ENCODE measurements around the gene NAT8L.
"Not testable (repeated sequence)": the region's sequence is repeated elsewhere in the genome, so short reads cannot be mapped to it uniquely, and the experiment has no call there.

Gene NAT8L

GRCh38 chr4:2024683-2025082, 34.4 kb upstream of the NAT8L start:
- no peaks in the 10 kb centered on the region for H3K79me2 ChIP-seq (ENCODE audit: control insufficient read depth, insufficient read depth, low read length)
- no peak overlapping the region for H4K8ac ChIP-seq (ENCODE audit: low read depth, low read length)
- H4K5ac ChIP-seq (ENCODE audit: low read length) = no peak overlapping the region
- H3K27ac ChIP-seq (ENCODE audit: low read depth, low read length) = no peak overlapping the region
- no peak overlapping the region for H3K9ac ChIP-seq (ENCODE audit: low read length)
- no peak overlapping the region for H3K4me2 ChIP-seq (ENCODE audit: low read length)
- no peak overlapping the region for H3K56ac ChIP-seq (ENCODE audit: low read length)
- no peaks in the 10 kb centered on the region for H3K79me1 ChIP-seq (ENCODE audit: low read length)
- no peak overlapping the region for H3K4me3 ChIP-seq (ENCODE audit: low read length)
- no peak overlapping the region for H2BK5ac ChIP-seq (ENCODE audit: low read length)
- no peaks in the 10 kb centered on the region for H3K27me3 ChIP-seq (ENCODE audit: insufficient read depth, low read length, poor library complexity)
- no peaks in the 10 kb centered on the region for H3K36me3 ChIP-seq (ENCODE audit: control insufficient read depth, insufficient read depth, low read length)
- H3K23ac ChIP-seq (ENCODE audit: low read length) = no peak overlapping the region
- H3K4ac ChIP-seq (ENCODE audit: low read depth, low read length) = no peak overlapping the region
- H2BK15ac ChIP-seq (replicated peaks; ENCODE audit: low read depth) = no peak overlapping the region
- no peak for DNase-seq
- H3K4me1 ChIP-seq (ENCODE audit: control insufficient read depth, low read depth, low read length) = peaks cover 2% of the 10 kb centered on the region
- H3K18ac ChIP-seq (ENCODE audit: low read length) = no peak overlapping the region
- no peak overlapping the region for H2AK5ac ChIP-seq (ENCODE audit: low read length)
- H2BK120ac ChIP-seq (ENCODE audit: low read depth, low read length) = no peak overlapping the region

- H3K4me2 ChIP-seq (ENCODE audit: low read length) = no peak overlapping the region
- H3K4ac ChIP-seq (ENCODE audit: low read depth, low read length) = no peak overlapping the region
- H2BK120ac ChIP-seq (ENCODE audit: low read depth, low read length) = no peak overlapping the region
- H3K27ac ChIP-seq (ENCODE audit: low read depth, low read length) = no peak overlapping the region
- H3K18ac ChIP-seq (ENCODE audit: low read length) = no peak overlapping the region
- H3K4me1 ChIP-seq (ENCODE audit: control insufficient read depth, low read depth, low read length) = peaks cover 2% of the 10 kb centered on the region
- H2BK5ac ChIP-seq (ENCODE audit: low read length) = no peak overlapping the region
- H3K9ac ChIP-seq (ENCODE audit: low read length) = no peak overlapping the region
- H4K5ac ChIP-seq (ENCODE audit: low read length) = no peak overlapping the region
- H3K36me3 ChIP-seq (ENCODE audit: control insufficient read depth, insufficient read depth, low read length) = no peaks in the 10 kb centered on the region
- no peak overlapping the region for H3K56ac ChIP-seq (ENCODE audit: low read length)
- no peak overlapping the region for H3K23ac ChIP-seq (ENCODE audit: low read length)
- DNase-seq = no peak
- H3K27me3 ChIP-seq (ENCODE audit: insufficient read depth, low read length, poor library complexity) = no peaks in the 10 kb centered on the region
- H2BK15ac ChIP-seq (replicated peaks; ENCODE audit: low read depth) = no peak overlapping the region
- H3K4me3 ChIP-seq (ENCODE audit: low read length) = no peak overlapping the region
- H3K79me2 ChIP-seq (ENCODE audit: control insufficient read depth, insufficient read depth, low read length) = no peaks in the 10 kb centered on the region
- no peak overlapping the region for H2AK5ac ChIP-seq (ENCODE audit: low read length)
- H4K8ac ChIP-seq (ENCODE audit: low read depth, low read length) = no peak overlapping the region
- no peaks in the 10 kb centered on the region for H3K79me1 ChIP-seq (ENCODE audit: low read length)
Observed at GRCh38 chr4:2025817-2026216, 33.3 kb upstream of the NAT8L start.

- not testable (repeated sequence) for H3K4ac ChIP-seq (ENCODE audit: low read depth, low read length); H3K27ac ChIP-seq (ENCODE audit: low read depth, low read length); H4K8ac ChIP-seq (ENCODE audit: low read depth, low read length); H2BK5ac ChIP-seq (ENCODE audit: low read length); H3K9ac ChIP-seq (ENCODE audit: low read length); H3K79me1 ChIP-seq (ENCODE audit: low read length); H2BK120ac ChIP-seq (ENCODE audit: low read depth, low read length); H3K27me3 ChIP-seq (ENCODE audit: insufficient read depth, low read length, poor library complexity); H2AK5ac ChIP-seq (ENCODE audit: low read length); H3K4me3 ChIP-seq (ENCODE audit: low read length); H3K4me2 ChIP-seq (ENCODE audit: low read length); H3K4me1 ChIP-seq (ENCODE audit: control insufficient read depth, low read depth, low read length); DNase-seq; H3K56ac ChIP-seq (ENCODE audit: low read length); H3K18ac ChIP-seq (ENCODE audit: low read length); H2BK15ac ChIP-seq (replicated peaks; ENCODE audit: low read depth); H3K23ac ChIP-seq (ENCODE audit: low read length); H3K36me3 ChIP-seq (ENCODE audit: control insufficient read depth, insufficient read depth, low read length); H3K79me2 ChIP-seq (ENCODE audit: control insufficient read depth, insufficient read depth, low read length); H4K5ac ChIP-seq (ENCODE audit: low read length)
- no CpG with 5 or more reads among the region's 4 CpGs for WGBS (ENCODE audit: extremely low coverage, insufficient coverage, low lambda C conversion rate)
Observed at GRCh38 chr4:2027120-2027519, 32.0 kb upstream of the NAT8L start.

GRCh38 chr4:2031161-2031560, 28.0 kb upstream of the NAT8L start:
- not testable (repeated sequence) for DNase-seq; H3K9ac ChIP-seq (ENCODE audit: low read length); H2AK5ac ChIP-seq (ENCODE audit: low read length); H3K4me2 ChIP-seq (ENCODE audit: low read length); H4K5ac ChIP-seq (ENCODE audit: low read length); H3K4ac ChIP-seq (ENCODE audit: low read depth, low read length); H3K79me1 ChIP-seq (ENCODE audit: low read length); H3K56ac ChIP-seq (ENCODE audit: low read length); H3K36me3 ChIP-seq (ENCODE audit: control insufficient read depth, insufficient read depth, low read length); H2BK120ac ChIP-seq (ENCODE audit: low read depth, low read length); H3K79me2 ChIP-seq (ENCODE audit: control insufficient read depth, insufficient read depth, low read length); H3K23ac ChIP-seq (ENCODE audit: low read length); H3K18ac ChIP-seq (ENCODE audit: low read length); H4K8ac ChIP-seq (ENCODE audit: low read depth, low read length); H2BK5ac ChIP-seq (ENCODE audit: low read length); H2BK15ac ChIP-seq (replicated peaks; ENCODE audit: low read depth); H3K27ac ChIP-seq (ENCODE audit: low read depth, low read length); H3K4me3 ChIP-seq (ENCODE audit: low read length); H3K4me1 ChIP-seq (ENCODE audit: control insufficient read depth, low read depth, low read length); H3K27me3 ChIP-seq (ENCODE audit: insufficient read depth, low read length, poor library complexity)

- no peak overlapping the region for H3K4ac ChIP-seq (ENCODE audit: low read depth, low read length)
- H3K79me1 ChIP-seq (ENCODE audit: low read length) = no peaks in the 10 kb centered on the region
- no peak overlapping the region for H4K8ac ChIP-seq (ENCODE audit: low read depth, low read length)
- H3K9ac ChIP-seq (ENCODE audit: low read length) = no peak overlapping the region
- H3K4me1 ChIP-seq (ENCODE audit: control insufficient read depth, low read depth, low read length) = no peaks in the 10 kb centered on the region
- WGBS (ENCODE audit: extremely low coverage, insufficient coverage, low lambda C conversion rate) = no CpG with 5 or more reads among the region's 10 CpGs
- H3K4me3 ChIP-seq (ENCODE audit: low read length) = no peak overlapping the region
- H3K4me2 ChIP-seq (ENCODE audit: low read length) = no peak overlapping the region
- H3K23ac ChIP-seq (ENCODE audit: low read length) = no peak overlapping the region
- no peak overlapping the region for H3K18ac ChIP-seq (ENCODE audit: low read length)
- no peaks in the 10 kb centered on the region for H3K79me2 ChIP-seq (ENCODE audit: control insufficient read depth, insufficient read depth, low read length)
- H4K5ac ChIP-seq (ENCODE audit: low read length) = no peak overlapping the region
- H2BK120ac ChIP-seq (ENCODE audit: low read depth, low read length) = no peak overlapping the region
- H3K56ac ChIP-seq (ENCODE audit: low read length) = no peak overlapping the region
- H3K27ac ChIP-seq (ENCODE audit: low read depth, low read length) = no peak overlapping the region
- no peaks in the 10 kb centered on the region for H3K36me3 ChIP-seq (ENCODE audit: control insufficient read depth, insufficient read depth, low read length)
- no peak overlapping the region for H2AK5ac ChIP-seq (ENCODE audit: low read length)
- no peak overlapping the region for H2BK5ac ChIP-seq (ENCODE audit: low read length)
- no peak overlapping the region for H2BK15ac ChIP-seq (replicated peaks; ENCODE audit: low read depth)
- DNase-seq = no peak
- peaks cover 6% of the 10 kb centered on the region for H3K27me3 ChIP-seq (ENCODE audit: insufficient read depth, low read length, poor library complexity)
Observed at GRCh38 chr4:2036327-2036726, 22.8 kb upstream of the NAT8L start.

GRCh38 chr4:2036866-2037265, 22.3 kb upstream of the NAT8L start:
- H2BK5ac ChIP-seq (ENCODE audit: low read length) = no peak overlapping the region
- no peak for DNase-seq
- WGBS (ENCODE audit: extremely low coverage, insufficient coverage, low lambda C conversion rate) = no CpG with 5 or more reads among the region's 7 CpGs

More at GRCh38 chr4:2036866-2037265, 22.3 kb upstream of the NAT8L start:
- no peaks in the 10 kb centered on the region for H3K79me2 ChIP-seq (ENCODE audit: control insufficient read depth, insufficient read depth, low read length)
- H3K56ac ChIP-seq (ENCODE audit: low read length) = no peak overlapping the region
- no peak overlapping the region for H3K4me2 ChIP-seq (ENCODE audit: low read length)
- peaks cover 6% of the 10 kb centered on the region for H3K27me3 ChIP-seq (ENCODE audit: insufficient read depth, low read length, poor library complexity)
- no peak overlapping the region for H4K5ac ChIP-seq (ENCODE audit: low read length)
- no peak overlapping the region for H2BK120ac ChIP-seq (ENCODE audit: low read depth, low read length)
- no peak overlapping the region for H3K4ac ChIP-seq (ENCODE audit: low read depth, low read length)
- no peak overlapping the region for H3K27ac ChIP-seq (ENCODE audit: low read depth, low read length)
- H3K23ac ChIP-seq (ENCODE audit: low read length) = no peak overlapping the region
- H3K79me1 ChIP-seq (ENCODE audit: low read length) = no peaks in the 10 kb centered on the region
- H3K9ac ChIP-seq (ENCODE audit: low read length) = no peak overlapping the region
- no peak overlapping the region for H4K8ac ChIP-seq (ENCODE audit: low read depth, low read length)
- H3K4me1 ChIP-seq (ENCODE audit: control insufficient read depth, low read depth, low read length) = no peaks in the 10 kb centered on the region
- no peak overlapping the region for H3K18ac ChIP-seq (ENCODE audit: low read length)
- H2BK15ac ChIP-seq (replicated peaks; ENCODE audit: low read depth) = no peak overlapping the region
- H3K4me3 ChIP-seq (ENCODE audit: low read length) = no peak overlapping the region
- no peak overlapping the region for H2AK5ac ChIP-seq (ENCODE audit: low read length)
- no peaks in the 10 kb centered on the region for H3K36me3 ChIP-seq (ENCODE audit: control insufficient read depth, insufficient read depth, low read length)
